ENCODE data around the gene TCF19. TPM values are rescaled to one million over a fixed set of nuclear protein-coding genes. Genes with fewer than 3 reads are reported as not detected.
"Not testable (repeated sequence)": the region's sequence is repeated elsewhere in the genome, so short reads cannot be mapped to it uniquely, and the experiment has no call there.

The TCF19 gene
- total RNA-seq, 1 experiment from 2014 or later = 21.4 TPM

- POLR2A ChIA-PET; H3K9me3 ChIP-seq (ENCODE audit: control insufficient read depth, insufficient read depth, low read depth, low read length); intact Hi-C loops (cut with micrococcal nuclease; ENCODE audit: unreplicated experiment); H3K27me3 ChIP-seq (ENCODE audit: control insufficient read depth, insufficient read depth, low read length); H3K4me1 ChIP-seq (ENCODE audit: control insufficient read depth, insufficient read depth, low read length); H3K27ac ChIP-seq (ENCODE audit: low read length); CTCF ChIA-PET; DNase-seq (ENCODE audit: low read depth, low spot score); H3K36me3 ChIP-seq (ENCODE audit: control insufficient read depth, insufficient read depth, low read length); in situ Hi-C loops (cut with HindIII; ENCODE audit: low pct_unique_long_range_greater_than_20kb, low sequenced_read_pairs); ATAC-seq; H3K4me3 ChIP-seq (ENCODE audit: low read depth in 2 of 2, low read length in 2 of 2); BruUV-seq (replicated peaks): not testable (repeated sequence)
Observed at GRCh38 chr6:31185695-31186051, 27.3 kb downstream of the TCF19 start.

GRCh38 chr6:31186052-31186734 is 27.8 kb downstream of the TCF19 start:
- no TSS peak for BruUV-seq (replicated peaks)
- ChIA-PET CTCF (no interaction called here), POLR2A (no interaction called here)
- in situ Hi-C loops (cut with HindIII; ENCODE audit: low pct_unique_long_range_greater_than_20kb, low sequenced_read_pairs) (no loop called here), intact Hi-C loops (cut with micrococcal nuclease; ENCODE audit: unreplicated experiment) (no loop called here)
- H3K27me3 ChIP-seq (ENCODE audit: control insufficient read depth, insufficient read depth, low read length) = no peaks in the 10 kb centered on the region
- TF ChIP-seq REST (IDR thresholded peaks at IDR 0.05; ENCODE audit: insufficient read depth in 1 of 2, low read depth in 2 of 2, low read length in 1 of 2) (no peak), POLR2AphosphoS5 (IDR thresholded peaks at IDR 0.05; ENCODE audit: low read depth, low read length) (no peak), SIN3A (IDR thresholded peaks at IDR 0.05; ENCODE audit: borderline replicate concordance, insufficient read depth, low read depth, low read length) (no peak), TCF7L2 (IDR thresholded peaks at IDR 0.05; ENCODE audit: low read depth, low read length) (no peak), CTCF (IDR thresholded peaks at IDR 0.05) (no peak)
- no peak overlapping the region for H3K27ac ChIP-seq (ENCODE audit: low read length)
- H3K9me3 ChIP-seq (ENCODE audit: control insufficient read depth, insufficient read depth, low read depth, low read length) = no peaks in the 10 kb centered on the region
- no peaks in the 10 kb centered on the region for H3K4me1 ChIP-seq (ENCODE audit: control insufficient read depth, insufficient read depth, low read length)
- H3K36me3 ChIP-seq (ENCODE audit: control insufficient read depth, insufficient read depth, low read length) = no peaks in the 10 kb centered on the region
- DNase-seq (ENCODE audit: low read depth, low spot score) = no peak
- peak; percentile 68; the same call in 1 of the 2 replicates for ATAC-seq
- no peak overlapping the region for H3K4me3 ChIP-seq (ENCODE audit: low read depth in 2 of 2, low read length in 2 of 2)

GRCh38 chr6:31187780-31188194 is 29.4 kb downstream of the TCF19 start:
- no peak overlapping the region for H3K4me3 ChIP-seq (ENCODE audit: low read depth in 2 of 2, low read length in 2 of 2)
- no peaks in the 10 kb centered on the region for H3K36me3 ChIP-seq (ENCODE audit: control insufficient read depth, insufficient read depth, low read length)
- no peaks in the 10 kb centered on the region for H3K9me3 ChIP-seq (ENCODE audit: control insufficient read depth, insufficient read depth, low read depth, low read length)
- DNase-seq (ENCODE audit: low read depth, low spot score) = no peak
- intact Hi-C loops (cut with micrococcal nuclease; ENCODE audit: unreplicated experiment) (no loop called here), in situ Hi-C loops (cut with HindIII; ENCODE audit: low pct_unique_long_range_greater_than_20kb, low sequenced_read_pairs) (no loop called here)
- no peak for TF ChIP-seq POLR2AphosphoS5 (IDR thresholded peaks at IDR 0.05; ENCODE audit: low read depth, low read length)
- no peak for TF ChIP-seq SIN3A (IDR thresholded peaks at IDR 0.05; ENCODE audit: borderline replicate concordance, insufficient read depth, low read depth, low read length)
- no TSS peak for BruUV-seq (replicated peaks)
- no peak overlapping the region for H3K27ac ChIP-seq (ENCODE audit: low read length)
- POLR2A ChIA-PET = no interaction called here
- H3K27me3 ChIP-seq (ENCODE audit: control insufficient read depth, insufficient read depth, low read length) = no peaks in the 10 kb centered on the region
- H3K4me1 ChIP-seq (ENCODE audit: control insufficient read depth, insufficient read depth, low read length) = no peaks in the 10 kb centered on the region
- CTCF ChIA-PET = no interaction called here
- peak; percentile 57 for ATAC-seq

- BruUV-seq (replicated peaks); POLR2A ChIA-PET: not testable (repeated sequence)
Observed at GRCh38 chr6:31189223-31189622, 30.8 kb downstream of the TCF19 start.

More at GRCh38 chr6:31189223-31189622, 30.8 kb downstream of the TCF19 start:
- H3K4me3 ChIP-seq (ENCODE audit: low read depth in 2 of 2, low read length in 2 of 2); CTCF ChIA-PET; H3K27me3 ChIP-seq (ENCODE audit: control insufficient read depth, insufficient read depth, low read length); DNase-seq (ENCODE audit: low read depth, low spot score); ATAC-seq; H3K27ac ChIP-seq (ENCODE audit: low read length); H3K9me3 ChIP-seq (ENCODE audit: control insufficient read depth, insufficient read depth, low read depth, low read length); intact Hi-C loops (cut with micrococcal nuclease; ENCODE audit: unreplicated experiment); H3K36me3 ChIP-seq (ENCODE audit: control insufficient read depth, insufficient read depth, low read length); H3K4me1 ChIP-seq (ENCODE audit: control insufficient read depth, insufficient read depth, low read length); in situ Hi-C loops (cut with HindIII; ENCODE audit: low pct_unique_long_range_greater_than_20kb, low sequenced_read_pairs): not testable (repeated sequence)
